GM18526 (cell line): ENCODE measurements around the gene MTCL1.

Experiments
- POLR2A ChIP-seq: IDR thresholded peaks from 3 replicates; pipeline ENCODE4 v1.6.1; 2011; ENCODE audit not compliant: insufficient read length; ENCODE audit errors: extremely low read depth

The MTCL1 gene

DNA sequence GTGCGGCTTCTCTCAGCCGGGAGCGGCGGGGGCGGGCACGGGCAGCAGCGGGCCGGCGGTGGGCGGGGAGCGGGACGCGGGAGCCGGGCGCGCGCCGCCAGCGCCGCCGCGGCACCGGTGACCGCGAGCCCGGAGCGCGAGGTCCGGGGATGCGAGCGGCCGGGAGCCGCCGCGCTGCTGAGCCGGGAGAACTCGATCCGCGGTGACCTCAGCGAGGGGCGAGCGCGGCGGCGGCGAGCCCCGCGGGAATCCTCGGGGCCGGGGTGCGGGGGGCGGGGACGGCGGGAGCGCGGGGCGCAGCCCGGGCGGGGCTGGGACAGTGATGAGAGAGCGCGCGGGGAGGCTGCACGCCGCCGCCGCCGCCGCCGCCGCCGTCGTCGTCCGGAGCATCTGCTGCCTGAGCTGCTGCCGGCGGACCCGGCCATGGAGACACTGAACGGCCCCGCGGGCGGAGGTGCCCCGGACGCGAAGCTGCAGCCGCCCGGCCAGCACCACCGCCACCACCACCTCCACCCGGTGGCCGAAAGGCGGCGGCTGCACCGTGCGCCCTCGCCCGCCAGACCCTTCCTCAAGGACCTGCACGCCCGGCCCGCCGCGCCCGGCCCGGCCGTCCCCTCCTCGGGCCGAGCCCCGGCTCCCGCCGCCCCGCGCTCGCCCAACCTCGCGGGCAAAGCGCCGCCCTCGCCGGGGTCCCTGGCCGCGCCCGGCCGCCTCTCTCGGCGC lies at the start of gene MTCL1:
Gene MTCL1, plus strand, starts transcription at position 319 of the 723 bp plus-strand sequence. Its CDS starts 105 bp downstream, at position 424.
- TF ChIP-seq POLR2A, result no peak

DNA sequence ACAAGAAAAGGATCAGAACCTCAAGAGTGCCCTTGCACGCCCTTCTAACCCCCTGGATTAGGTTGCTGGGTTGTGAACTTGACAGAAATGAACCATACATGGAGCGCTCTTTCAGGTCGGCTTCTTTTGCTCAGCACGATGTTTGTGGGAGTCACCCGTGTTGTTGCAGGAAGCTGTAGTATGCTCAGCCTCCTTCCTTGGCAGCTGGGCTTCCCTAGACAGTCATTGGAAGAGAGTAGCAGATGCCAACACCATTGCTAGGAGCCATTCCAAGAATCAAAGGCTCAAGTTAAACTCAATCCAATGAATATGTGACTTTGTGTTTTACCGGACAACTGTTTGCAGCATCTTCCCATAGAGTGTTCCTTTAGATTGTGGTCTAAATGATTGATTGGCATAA lies 49.1 kb upstream of the MTCL1 start:
- TF ChIP-seq POLR2A, result no peak

DNA sequence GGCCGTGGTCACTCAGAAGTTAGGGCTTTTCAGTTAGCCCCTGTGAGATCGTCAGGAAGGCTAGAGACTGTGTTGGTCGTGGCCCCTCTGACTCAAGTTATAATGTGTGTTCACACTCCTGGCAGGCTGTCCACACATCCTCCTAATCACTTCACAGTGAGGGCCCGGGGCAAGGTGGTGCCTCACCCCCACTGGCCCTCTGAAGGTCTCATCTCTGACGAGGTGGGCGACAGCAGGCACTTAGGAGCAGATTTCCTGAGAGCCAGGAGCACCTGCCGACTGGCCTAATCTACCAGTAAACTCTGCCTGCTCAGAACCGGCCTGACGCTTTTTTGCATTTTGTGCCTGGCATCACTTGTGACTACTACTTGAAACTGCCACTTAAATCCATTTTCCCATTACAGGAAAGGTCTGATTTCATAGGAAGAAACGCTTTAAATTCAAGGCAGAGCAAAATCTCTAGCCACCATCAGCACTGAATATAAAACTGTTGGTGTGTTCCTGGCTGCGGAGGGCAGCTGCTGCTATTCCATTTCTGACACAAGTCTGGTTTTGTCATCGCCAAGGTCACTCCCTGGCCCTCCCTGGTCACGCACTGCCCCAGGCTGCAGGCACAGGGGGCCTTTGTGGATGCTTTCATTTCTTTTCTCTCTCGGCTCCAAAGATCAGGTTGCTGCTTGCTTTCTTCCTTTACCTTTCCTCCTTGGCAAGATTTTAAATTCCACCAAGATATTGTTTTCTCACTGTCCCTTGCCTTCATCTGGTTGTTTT lies 48.1 kb upstream of the MTCL1 start:
- TF ChIP-seq POLR2A, result no peak

DNA sequence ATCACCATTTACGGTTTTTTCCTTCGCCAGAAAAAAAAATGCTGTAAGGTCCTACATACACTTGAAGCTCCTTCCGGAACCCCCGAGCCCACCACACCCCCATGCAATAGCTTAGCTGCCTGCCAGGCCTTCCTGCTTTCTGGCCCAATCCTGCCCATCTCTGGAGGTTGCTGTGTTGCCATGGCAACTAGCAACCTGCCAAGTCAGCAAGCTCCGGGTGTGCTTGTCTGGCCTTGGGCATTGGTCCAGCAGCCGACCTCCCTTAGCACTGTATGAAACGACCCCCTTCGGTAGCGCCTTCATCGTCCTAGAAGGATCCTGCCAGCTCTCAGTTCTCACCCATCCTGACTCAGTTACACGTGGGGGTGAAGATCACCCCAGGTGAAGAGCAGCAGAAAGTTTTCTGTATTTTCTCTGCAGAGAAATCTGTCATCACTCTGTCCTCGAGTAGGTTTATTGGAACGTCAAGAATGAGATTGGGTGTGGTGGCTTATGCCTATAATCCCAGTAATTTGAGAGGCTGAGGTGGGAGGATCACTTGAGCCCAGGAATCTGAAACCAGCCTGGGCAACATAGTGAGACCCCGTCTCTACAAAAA lies 47.4 kb upstream of the MTCL1 start:
- no peak for TF ChIP-seq POLR2A

DNA sequence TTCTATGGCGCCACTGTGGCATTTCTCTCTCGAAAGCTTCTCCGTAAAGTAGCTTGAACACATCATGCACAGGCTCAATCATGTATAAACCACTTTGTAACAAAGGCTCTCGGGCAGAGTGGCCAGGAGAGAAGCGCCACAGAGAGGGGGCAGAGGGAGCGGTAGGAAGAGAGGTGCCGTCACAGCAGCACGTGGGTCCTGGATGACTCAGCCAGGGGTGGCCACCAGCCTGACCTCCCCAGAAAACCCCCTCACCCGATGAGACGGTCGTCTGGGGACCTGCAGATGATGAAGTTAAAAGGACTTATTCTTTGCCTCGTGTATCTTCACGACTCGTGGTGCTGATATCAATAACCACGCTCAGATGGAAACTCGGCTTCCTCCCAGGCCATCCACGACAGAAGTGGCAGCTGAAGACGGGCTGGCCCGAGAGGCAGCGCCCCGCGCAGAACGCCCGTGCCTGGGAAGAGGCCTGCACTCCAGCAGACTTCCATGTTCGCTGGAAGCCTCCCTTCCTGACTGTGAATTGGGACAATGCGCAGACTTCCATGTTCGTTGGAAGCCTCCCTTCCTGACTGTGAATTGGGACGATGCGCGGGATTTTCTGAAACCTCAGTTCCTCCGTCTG lies 46.4 kb upstream of the MTCL1 start:
- no peak for TF ChIP-seq POLR2A

DNA sequence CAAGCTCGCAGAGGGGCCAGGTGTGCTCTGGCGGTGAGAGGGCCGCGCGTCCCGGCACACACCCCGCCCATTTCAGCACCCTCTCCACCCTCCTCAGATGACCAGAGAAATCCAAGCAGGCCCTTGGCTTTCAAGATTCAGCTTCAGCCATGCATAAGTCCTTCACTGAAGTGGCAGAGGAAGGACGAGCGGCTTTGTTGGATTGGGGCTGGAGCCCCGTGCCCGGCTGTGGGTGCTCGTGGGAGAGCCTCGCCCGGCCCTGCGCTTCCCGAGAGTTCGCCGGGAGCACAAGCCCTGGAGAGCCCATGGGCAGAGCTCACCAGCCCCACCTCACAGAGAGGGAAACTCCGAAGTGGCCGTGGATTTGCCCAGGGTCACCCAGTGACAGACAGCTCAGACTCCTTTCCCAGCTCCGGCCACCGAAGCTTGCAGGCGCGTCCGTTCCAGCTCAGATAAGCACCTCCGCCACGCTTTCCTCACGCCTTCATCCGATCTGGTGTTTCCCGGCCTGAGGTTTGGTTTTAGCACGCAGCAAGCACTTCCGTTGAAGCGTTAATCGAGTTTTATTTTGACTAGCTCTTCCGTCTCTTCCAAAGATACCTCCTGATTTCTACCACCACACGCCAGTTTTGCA lies 45.6 kb upstream of the MTCL1 start:
- no peak for TF ChIP-seq POLR2A

DNA sequence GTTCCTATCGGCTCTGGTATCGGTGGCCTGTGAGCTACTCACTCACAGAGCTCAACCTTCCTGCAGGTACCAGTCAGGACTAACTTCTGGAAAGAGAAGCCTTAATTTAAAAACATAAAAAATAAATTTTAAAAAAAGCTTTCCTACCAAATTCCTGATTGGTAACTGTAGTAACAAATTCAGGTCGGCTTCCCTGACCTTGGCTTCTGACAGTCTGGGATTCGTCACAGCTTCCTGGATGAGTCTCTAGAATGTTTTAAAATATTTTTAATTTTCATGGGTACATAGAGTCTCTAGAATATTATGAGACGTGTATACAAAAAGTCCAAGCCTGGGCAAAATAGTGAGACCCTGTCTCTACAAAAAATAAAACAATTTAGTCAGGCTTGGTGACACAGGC lies 45.0 kb upstream of the MTCL1 start:
- TF ChIP-seq POLR2A, result no peak

DNA sequence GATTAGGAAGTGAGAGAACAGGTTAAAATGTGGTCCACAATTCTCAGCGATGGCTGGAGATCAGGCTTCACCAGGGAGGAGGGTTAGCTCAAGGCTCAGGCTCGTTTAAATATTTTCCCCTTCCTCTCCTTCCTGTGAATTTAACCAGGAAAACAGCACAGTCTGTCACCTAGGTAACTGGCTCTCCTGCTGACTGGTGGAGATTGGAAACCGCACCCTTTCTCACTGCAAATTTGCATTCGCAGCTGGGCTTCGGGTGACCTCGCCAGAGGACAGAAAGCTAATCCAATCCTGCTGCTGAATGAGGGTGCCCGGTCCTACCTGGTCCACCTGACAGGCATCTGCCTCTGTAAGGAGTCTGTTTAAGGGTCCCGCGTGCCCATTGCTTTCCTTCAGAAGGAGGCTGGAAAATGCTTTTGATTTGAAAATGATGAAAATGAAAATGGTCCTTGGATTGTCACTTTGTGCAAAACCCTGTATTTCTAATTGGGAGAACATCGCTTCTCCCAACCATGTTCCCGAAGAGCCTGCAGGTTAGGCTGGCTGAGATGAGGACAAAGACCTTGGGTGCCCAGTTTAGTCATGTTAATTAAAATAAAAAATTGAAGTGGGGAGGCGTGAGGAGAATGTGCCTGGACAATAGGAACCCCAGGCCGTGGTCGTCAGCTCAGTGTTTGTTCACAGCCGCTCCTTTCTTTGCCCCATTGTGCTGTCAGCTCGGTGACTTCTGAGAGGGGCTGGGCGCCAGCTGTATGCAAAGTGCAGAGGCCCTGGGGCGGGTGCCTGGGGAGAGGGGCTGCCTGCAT lies 43.4 kb upstream of the MTCL1 start:
- TF ChIP-seq POLR2A, result no peak

DNA sequence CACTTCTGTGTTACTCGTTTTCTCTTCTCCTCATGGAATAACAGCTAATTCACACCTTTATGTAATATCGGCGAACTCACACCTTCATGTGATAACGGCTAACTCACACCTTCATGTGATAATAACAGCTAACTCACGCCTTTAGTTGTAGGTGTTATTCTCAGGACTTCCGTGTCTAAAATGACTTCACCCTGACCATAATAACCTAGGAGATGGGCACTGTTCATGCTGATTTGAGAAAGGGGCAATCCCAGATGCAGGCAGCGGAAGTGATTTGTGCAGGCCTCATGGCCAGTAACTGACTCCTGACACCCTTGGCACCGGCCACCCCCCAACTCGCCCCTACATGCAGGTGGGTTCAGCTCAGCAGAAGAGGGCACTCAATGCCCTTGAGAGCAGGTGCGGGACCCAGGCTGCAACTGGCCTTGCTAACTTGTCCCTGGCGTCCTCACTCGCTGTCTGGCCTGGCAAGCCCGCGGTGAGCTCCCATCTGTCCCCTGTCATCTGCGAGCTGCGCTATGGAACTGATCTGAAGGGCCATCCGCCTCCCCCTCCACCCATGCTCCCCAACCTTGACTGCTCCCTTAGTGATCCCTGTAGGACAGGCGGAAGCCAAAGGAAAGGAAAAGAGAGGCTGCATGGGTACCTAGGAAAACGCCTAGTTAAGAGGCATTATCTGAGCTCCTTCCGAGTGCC lies 42.6 kb upstream of the MTCL1 start:
- TF ChIP-seq POLR2A, result no peak

DNA sequence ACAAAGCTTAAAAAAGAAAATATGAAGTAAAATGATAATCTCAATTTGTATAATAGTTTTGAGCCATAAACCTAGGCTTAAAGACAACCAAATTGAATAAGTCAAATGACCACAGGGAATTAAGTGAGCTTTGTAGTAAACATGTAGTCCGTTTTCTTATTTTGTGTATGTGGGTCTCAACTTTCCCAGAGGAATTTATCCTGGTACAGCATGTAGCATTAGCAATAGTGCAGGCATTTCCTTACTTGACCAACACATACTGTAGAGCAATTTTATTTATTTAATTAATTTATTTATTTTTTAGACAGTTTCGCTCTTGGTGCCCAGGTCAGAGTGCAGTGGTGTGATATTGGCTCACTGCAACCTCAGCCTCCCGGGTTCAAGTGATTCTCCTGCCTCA lies 37.5 kb upstream of the MTCL1 start:
- TF ChIP-seq POLR2A, result no peak

DNA sequence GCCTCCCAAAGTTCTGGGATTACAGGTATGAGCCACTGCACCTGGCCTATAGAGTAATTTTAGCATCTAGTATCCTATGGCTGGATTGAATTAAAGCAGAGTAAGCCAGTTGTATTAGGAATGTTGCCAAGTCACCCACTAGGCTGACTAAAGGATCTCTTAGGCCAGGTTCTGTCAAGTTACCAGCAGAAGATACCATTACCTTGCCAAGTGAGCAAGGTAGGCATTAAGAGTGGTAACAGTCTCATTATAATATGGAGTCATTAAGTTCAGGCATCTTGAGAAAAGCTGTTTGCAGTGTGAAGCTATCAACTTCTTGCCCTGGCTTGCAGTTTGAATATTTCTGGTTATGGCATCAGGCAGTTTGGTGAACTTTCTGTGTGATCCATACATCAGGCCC lies 37.0 kb upstream of the MTCL1 start:
- no peak for TF ChIP-seq POLR2A

DNA sequence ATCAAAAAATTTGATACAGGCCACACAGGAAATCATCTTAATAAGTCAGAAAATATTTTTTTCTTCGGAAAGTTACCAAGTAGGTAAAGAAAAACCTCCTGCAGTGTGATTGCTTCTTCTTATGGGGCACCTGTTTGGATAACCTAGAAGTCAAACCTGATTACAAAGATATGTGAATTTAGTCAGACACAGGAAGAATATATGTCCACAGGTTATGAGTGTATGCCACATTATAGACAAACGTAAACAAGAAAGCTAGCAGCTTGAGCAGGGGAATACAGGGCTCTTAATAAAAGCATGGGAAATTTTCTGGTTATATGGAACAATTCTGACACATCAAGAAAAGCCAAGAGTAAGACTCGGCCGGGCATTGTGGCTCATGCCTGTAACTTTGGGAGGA lies 35.8 kb upstream of the MTCL1 start:
- no peak for TF ChIP-seq POLR2A

DNA sequence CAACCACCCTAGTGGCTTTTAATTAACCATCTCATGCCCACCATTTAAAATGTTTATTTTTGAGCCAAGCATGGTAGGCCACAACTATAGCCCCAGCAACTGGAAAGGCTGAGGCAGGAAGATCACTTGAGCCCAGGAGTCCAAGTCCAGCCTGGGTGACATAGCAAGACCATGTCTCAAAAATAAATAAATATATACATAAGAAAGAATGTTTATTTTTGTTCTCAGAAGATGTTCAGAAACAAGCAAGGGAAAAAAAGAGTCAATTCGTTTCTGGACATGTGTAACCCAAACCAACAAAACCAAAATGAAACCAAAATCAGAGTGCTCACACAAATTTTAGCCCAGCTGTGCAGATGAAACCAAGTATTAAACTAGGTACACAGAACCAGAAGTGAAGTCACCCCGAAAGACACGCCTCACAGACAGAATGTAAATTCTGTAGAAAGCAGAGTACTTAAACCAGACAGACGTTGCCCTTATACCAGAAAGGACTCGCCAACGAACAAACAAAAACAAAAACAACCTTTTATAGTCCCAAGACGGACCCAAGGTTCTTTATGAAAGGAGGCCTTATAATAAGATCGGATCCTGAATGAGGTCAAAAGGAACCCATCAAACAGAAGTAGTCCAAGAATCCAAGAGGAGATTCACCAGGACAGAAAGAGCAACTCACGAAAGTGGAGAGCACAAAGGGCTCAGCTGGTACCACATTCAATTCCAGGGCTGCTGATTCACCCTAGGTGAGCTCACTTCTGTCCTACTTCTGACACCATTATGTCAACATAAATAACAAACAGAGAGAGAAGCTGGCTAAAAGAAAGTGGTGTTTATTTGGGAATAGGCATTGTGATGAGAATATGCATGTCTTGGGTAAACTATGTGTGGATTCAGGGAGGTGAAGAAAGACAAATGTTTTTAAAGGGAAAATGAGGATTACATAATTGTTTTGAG lies 31.8 kb upstream of the MTCL1 start:
- TF ChIP-seq POLR2A, result no peak
